GM12891 (cell line): Measurements from ENCODE around the gene ZBTB46.
"Not testable (repeated sequence)": the region's sequence is repeated elsewhere in the genome, so short reads cannot be mapped to it uniquely, and the experiment has no call there.

Experiments used
- POLR2A ChIP-seq: IDR thresholded peaks from 2 replicates; pipeline ENCODE4 v1.6.1; 2011; ENCODE audit warnings: low read depth, low read length, control low read depth
- POLR2AphosphoS5 ChIP-seq: IDR thresholded peaks from 2 replicates; pipeline ENCODE4 v1.6.1; 2011; ENCODE audit warnings: low read depth, low read length, control low read depth

DNA sequence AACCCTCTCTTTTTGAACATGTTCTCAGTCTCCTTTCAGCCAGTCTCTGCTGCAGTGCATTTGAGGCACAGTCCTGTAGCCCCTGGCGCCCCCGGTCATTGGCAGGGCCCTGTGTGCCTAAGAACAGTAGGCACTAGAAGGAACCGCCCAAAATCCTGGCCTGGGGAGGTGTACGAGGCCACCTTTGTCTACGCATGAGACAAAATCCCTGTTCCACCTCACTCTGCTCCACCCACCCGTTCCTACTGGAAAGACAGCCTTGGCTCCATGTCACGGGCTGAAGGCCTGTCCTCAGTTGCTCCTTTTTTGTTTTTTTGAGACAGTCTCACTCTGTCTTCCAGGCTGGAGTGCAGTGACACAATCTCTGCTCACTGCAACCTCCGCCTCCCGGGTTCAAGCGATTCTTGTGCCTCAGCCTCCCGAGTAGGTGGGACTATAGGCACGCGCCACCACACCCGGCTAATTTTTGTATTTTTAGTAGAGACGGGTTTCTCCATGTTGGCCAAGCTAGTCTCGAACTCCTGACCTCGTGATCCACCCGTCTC lies 100.8 kb downstream of the ZBTB46 start:
- TF ChIP-seq POLR2AphosphoS5, POLR2A: not testable (repeated sequence)
